ENCODE measurements around the gene PIK3C2G.

Gene PIK3C2G

DNA sequence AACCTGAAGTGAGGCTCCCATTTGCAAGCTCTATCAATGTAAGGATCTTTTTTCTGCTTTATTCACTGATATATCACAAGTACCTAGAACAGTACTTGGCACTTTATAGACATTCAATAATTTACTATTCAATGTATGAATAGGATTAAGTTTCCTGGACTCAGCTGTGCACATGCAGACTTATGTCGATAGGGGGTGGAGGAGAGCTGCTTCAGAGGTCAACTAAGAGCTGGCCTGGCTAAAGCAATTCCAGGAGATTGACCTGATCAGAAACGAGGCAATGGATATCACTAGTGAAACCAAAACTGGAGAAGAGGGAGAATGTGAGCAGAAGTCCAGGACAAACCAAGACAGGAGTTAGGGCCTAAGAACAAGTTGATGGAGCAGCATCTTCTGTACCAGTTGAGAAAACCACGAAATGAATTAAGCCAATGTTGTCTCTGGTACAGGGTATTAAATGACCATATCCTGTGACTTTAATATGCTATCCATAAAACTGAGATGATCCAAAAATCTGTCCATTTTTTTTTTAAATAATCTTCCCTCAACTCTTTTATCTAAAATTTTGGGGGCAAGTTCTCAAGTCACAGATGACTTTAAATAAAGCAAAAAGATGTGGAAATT, 169.2 kb downstream of the PIK3C2G start:
- TF ChIP-seq ZNF274 (IDR thresholded peaks at IDR 0.05; ENCODE audit: low read depth, low read length), result no peak
- no peak overlapping the region for H3K4me3 ChIP-seq (ENCODE audit: low read length)

- H3K4me3 ChIP-seq (ENCODE audit: low read length), result no peak overlapping the region
- no peak for TF ChIP-seq ZNF274 (IDR thresholded peaks at IDR 0.05; ENCODE audit: low read depth, low read length)
Measured at GRCh38 chr12:18431771-18432170, 170.5 kb downstream of the PIK3C2G start.

- no peak for TF ChIP-seq ZNF274 (IDR thresholded peaks at IDR 0.05; ENCODE audit: low read depth, low read length)
- no peak overlapping the region for H3K4me3 ChIP-seq (ENCODE audit: low read length)
Measured at GRCh38 chr12:18432206-18432605, 170.9 kb downstream of the PIK3C2G start.

DNA sequence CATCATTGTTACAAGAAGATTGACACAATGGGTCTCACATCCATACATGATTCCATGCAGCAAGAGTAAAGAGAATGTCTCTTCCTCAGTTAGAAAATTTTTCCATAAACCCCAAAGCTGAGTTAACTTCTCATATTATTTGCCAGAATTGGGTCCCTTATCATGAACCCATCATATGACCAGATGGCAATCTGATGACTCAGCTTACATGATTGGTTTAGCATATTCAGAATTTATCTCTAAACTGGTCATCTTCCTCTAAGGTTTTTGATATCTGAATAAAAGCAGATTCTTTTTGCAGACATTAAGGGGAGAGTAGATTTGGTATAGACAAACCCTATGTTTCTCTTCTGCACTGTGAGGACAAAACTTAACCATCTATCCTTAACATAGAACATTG, 174.9 kb downstream of the PIK3C2G start:
- H3K4me3 ChIP-seq (ENCODE audit: low read length), result no peak overlapping the region
- no peak for TF ChIP-seq ZNF274 (IDR thresholded peaks at IDR 0.05; ENCODE audit: low read depth, low read length)

DNA sequence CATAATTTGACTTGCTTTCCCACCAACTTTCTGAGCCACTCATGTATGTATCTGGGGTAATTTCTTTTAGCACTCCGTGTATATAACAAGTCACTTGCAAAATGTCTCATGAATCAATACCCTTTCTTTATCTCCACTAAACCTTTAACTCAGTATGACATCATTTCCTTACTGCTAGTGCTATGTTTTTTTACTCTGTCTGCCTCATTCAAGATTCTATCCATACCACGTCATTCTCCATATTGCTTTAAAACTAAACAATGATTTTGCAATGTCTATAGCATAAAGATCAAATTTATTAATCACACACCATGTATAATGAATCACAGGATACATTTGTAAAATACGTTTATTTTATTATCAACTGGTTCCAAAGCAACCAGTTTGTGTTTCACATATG, 178.2 kb downstream of the PIK3C2G start:
- H3K4me3 ChIP-seq (ENCODE audit: low read length), result no peak overlapping the region
- no peak for TF ChIP-seq ZNF274 (IDR thresholded peaks at IDR 0.05; ENCODE audit: low read depth, low read length)

DNA sequence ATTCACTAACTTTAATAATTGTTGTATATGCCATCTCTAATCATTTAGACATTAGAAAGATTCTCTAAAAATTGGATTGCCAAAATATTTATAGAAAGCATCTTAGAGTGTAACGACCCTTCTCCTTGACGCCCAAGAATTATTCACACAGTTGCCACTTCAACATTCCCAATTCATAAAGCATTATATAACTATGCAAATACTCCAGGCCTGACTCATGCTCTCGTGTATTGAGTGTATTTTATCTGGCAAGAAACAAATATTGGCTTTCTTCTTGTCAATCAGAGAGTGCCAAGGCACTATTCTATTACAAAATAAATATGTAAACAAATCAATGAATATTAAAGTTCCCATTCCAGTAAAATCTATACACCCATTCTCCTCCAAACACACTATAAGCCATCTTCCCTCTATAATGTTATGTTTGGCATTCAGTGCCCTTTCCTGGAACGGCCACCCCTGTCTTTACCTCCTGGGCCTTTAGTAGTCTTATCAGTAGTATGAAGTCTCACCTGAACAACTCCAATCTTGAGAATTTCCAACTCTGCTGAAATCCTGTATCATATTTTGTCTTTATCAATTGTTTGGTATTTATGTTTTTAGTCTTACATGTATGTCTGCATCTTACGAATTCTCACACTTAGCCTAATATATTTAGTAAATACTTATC, 182.6 kb downstream of the PIK3C2G start:
- H3K4me3 ChIP-seq (ENCODE audit: low read length), result no peak overlapping the region
- TF ChIP-seq ZNF274 (IDR thresholded peaks at IDR 0.05; ENCODE audit: low read depth, low read length), result no peak

DNA sequence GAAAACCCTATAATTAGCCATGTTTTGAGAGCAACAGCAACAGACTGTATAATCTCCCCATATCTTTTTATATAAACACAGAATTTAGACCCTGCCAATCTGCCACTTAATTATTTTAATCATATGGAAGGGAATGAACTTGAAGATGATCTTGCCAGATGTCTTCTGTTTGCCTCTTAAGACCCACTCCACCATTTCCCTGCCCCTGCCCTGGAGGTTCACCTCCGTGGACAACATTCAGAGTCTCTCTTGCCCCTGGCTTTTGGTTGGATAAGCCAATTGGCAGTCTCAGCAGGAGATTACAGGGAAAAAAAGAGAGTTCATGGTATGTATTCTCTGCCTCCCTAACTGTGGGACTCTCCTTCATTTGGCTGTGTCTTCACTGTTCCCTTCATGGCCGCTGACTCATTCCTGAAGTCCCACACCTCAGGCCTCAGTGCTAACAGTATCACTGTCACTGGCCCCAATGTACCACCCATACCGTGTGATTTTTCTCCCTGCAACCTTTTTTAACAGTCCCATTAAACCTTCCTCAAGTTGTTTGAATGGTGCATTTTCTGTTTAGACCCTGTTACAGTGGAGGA, 184.8 kb downstream of the PIK3C2G start:
- no peak overlapping the region for H3K4me3 ChIP-seq (ENCODE audit: low read length)
- TF ChIP-seq ZNF274 (IDR thresholded peaks at IDR 0.05; ENCODE audit: low read depth, low read length), result no peak

GRCh38 chr12:18454330-18454729, 193.0 kb downstream of the PIK3C2G start:
- H3K4me3 ChIP-seq (ENCODE audit: low read length), result no peak overlapping the region
- no peak for TF ChIP-seq ZNF274 (IDR thresholded peaks at IDR 0.05; ENCODE audit: low read depth, low read length)

- no peak overlapping the region for H3K4me3 ChIP-seq (ENCODE audit: low read length)
- no peak for TF ChIP-seq ZNF274 (IDR thresholded peaks at IDR 0.05; ENCODE audit: low read depth, low read length)
Measured at GRCh38 chr12:18456344-18456743, 195.0 kb downstream of the PIK3C2G start.

- no peak overlapping the region for H3K4me3 ChIP-seq (ENCODE audit: low read length)
- no peak for TF ChIP-seq ZNF274 (IDR thresholded peaks at IDR 0.05; ENCODE audit: low read depth, low read length)
Measured at GRCh38 chr12:18457362-18457761, 196.0 kb downstream of the PIK3C2G start.

DNA sequence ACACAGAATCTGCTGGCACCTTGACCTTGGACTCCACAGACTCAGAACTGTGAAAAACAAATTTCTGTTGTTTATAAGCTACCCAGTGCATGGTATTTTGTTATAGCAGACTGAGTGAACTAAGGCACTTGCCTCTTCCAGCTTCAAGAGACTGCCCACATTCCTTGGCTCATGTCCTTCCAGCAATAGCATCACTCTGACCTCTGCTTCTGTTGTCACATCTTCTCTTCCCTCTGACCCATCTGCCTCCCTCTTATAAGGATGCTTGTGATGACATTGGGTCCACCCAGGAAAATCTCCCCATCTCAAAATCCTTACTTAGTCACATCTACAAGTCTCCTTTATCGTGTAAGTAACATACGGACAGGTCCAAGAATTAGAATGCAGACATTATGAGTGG, 200.4 kb downstream of the PIK3C2G start:
- no peak overlapping the region for H3K4me3 ChIP-seq (ENCODE audit: low read length)
- no peak for TF ChIP-seq ZNF274 (IDR thresholded peaks at IDR 0.05; ENCODE audit: low read depth, low read length)

- no peak overlapping the region for H3K4me3 ChIP-seq (ENCODE audit: low read length)
Measured at GRCh38 chr12:18462442-18462841, 201.1 kb downstream of the PIK3C2G start.

GRCh38 chr12:18467620-18468245, 206.4 kb downstream of the PIK3C2G start:
- TF ChIP-seq ZNF274 (IDR thresholded peaks at IDR 0.05; ENCODE audit: low read depth, low read length), result no peak
- H3K4me3 ChIP-seq (ENCODE audit: low read length), result no peak overlapping the region

More at GRCh38 chr12:18462442-18462841, 201.1 kb downstream of the PIK3C2G start:
- TF ChIP-seq ZNF274 (IDR thresholded peaks at IDR 0.05; ENCODE audit: low read depth, low read length), result no peak

DNA sequence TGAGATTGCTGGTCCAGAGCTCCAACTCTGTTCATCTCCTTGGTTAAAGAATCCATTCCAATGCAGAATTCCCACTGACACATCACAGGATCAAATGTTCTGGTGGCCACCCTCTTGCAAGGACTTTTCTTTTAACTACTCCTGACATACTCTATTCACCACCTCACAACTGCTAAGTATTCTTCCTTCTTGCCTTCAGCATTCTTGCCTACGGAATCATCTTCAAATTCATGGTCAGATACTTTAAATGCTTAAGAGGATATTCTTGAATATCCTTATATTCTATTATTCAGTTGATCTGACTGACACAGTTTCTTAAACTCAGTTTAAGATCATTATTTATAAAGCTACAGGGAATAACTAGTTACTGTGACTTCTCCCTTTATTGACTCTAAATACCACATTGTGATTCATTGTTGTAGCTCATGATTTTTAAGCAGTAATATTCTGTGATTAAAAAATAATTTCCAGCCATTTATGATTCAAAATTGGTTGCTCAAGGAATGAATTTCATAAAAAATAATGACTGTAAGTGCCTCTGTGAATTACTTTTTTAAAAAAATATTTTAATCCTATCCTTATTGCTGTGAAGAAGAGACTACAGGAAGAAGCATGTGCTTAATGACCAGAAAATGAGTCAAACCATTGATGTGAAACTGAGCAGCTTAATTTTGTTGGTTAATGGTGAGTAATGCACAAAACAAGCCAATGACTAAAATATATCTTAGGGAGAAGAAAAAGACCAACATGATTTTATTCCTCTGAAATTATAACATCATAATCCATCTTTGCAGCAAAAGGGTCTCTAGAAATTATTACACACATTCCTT, 207.1 kb downstream of the PIK3C2G start:
- H3K4me3 ChIP-seq (ENCODE audit: low read length), result no peak overlapping the region
- TF ChIP-seq ZNF274 (IDR thresholded peaks at IDR 0.05; ENCODE audit: low read depth, low read length), result no peak
